BLaER1 treated with 17β-estradiol and CSF1 and Interleukin-3, amounts not matched to agents 10 nM and 100 nM (cell line): Measurements from ENCODE around the gene CLEC1A.

Source experiments
- H3K27ac ChIP-seq, 11 experiments: shearing (Covaris generic); formaldehyde crosslinking; 2 replicates each; pipeline ENCODE4 v1.8.1; 2022
- H3K27me3 ChIP-seq, 11 experiments: shearing (Covaris generic); formaldehyde crosslinking; 2 replicates each; pipeline ENCODE4 v1.8.1; 2022
- H3K36me3 ChIP-seq, 11 experiments: shearing (Covaris generic); formaldehyde crosslinking; 2 replicates each; pipeline ENCODE4 v1.8.1; 2022
- H3K4me1 ChIP-seq, 10 experiments: shearing (Covaris generic); formaldehyde crosslinking; 2 replicates each; pipeline ENCODE4 v1.8.1; 2022
- H3K4me2 ChIP-seq, 11 experiments: shearing (Covaris generic); formaldehyde crosslinking; 2 replicates each; pipeline ENCODE4 v1.8.1; 2022
- H3K4me3 ChIP-seq, 10 experiments: shearing (Covaris generic); formaldehyde crosslinking; 2 replicates each; pipeline ENCODE4 v1.8.1; 2022
- H3K9ac ChIP-seq, 11 experiments: shearing (Covaris generic); formaldehyde crosslinking; 2 replicates each; pipeline ENCODE4 v1.8.1; 2022
- H3K9me3 ChIP-seq, 11 experiments: shearing (Covaris generic); formaldehyde crosslinking; replicated peaks in 1 of 11; 2 replicates each; pipeline ENCODE4 v1.8.1; 2022
- H4K20me1 ChIP-seq, 11 experiments: shearing (Covaris generic); formaldehyde crosslinking; 2 replicates each; pipeline ENCODE4 v1.8.1; 2022
- Cebpa-rat ChIP-seq, 11 experiments: shearing (Covaris generic); IDR thresholded peaks; 2 replicates each; pipeline ENCODE4 v1.8.1; 2022

CLEC1A gene

DNA sequence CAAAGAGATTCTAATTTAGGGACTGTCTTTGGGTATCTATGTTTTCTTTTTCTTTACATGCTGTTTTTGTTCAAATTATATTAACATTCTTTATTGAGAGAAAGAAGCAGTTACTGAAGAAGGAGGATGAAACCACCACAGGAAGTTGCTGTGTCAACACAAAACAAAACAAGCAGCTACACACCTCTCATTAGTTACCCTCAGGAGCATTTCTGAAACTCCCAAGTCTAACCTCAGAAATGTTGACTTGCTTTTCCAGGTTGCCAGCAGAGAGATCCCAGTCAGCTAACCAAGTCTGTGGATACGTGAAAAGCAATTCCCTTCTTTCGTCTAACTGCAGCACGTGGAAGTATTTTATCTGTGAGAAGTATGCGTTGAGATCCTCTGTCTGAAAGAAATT, 33.5 kb downstream of the CLEC1A start:
- Histone ChIP-seq H3K9me3 (0 out of 22 replicates have a peak, but pooled peaks cover 0 to 7% (median 0%) of the 10 kb centered on the region in 11 experiments), H3K4me3 (no peak overlapping the region), H3K9ac (no peak overlapping the region), H3K4me1 (peaks cover 14 to 58% (median 24%) of the 10 kb centered on the region in 10 experiments), H3K4me2 (peak overlapping the region in 9 of 11 experiments; percentile 2 to 80 (median 40); a peak in 13 of 22 replicates), H4K20me1 (no peaks in the 10 kb centered on the region), H3K27ac (no peak overlapping the region), H3K36me3 (no peaks in the 10 kb centered on the region), H3K27me3 (no peaks in the 10 kb centered on the region)
- no peak for TF ChIP-seq Cebpa-rat (IDR thresholded peaks at IDR 0.05)

DNA sequence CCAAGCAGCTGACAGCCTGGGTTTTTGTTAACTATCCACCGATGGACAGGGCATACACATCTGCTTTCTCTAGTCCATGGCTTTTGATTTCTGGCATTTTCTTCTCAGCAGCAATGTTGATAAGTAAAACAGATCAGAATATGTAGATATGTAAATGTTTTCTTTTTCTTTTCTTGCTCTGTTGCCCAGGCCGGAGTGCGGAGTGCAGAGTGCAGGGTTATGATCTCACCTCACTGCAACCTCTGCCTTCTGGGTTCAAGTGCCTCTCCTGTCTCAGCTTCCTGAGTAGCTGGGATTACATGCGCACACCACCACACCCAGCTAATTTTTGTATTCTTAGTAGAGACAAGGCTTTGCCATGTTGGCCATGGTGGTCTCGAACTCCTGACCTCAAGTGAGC, 40.4 kb downstream of the CLEC1A start:
- H3K4me2 ChIP-seq, result peak overlapping the region in 6 of 11 experiments; percentile 8 to 31 (median 20); a peak in 2 of 22 replicates
- H3K27ac ChIP-seq, result no peak overlapping the region
- no peaks in the 10 kb centered on the region for H4K20me1 ChIP-seq
- H3K9ac ChIP-seq, result no peak overlapping the region
- H3K36me3 ChIP-seq, result no peaks in the 10 kb centered on the region
- TF ChIP-seq Cebpa-rat (IDR thresholded peaks at IDR 0.05), result no peak
- no peaks in the 10 kb centered on the region for H3K27me3 ChIP-seq
- H3K9me3 ChIP-seq, result 0 out of 22 replicates have a peak, but pooled peaks cover 0 to under 1% (median 0%) of the 10 kb centered on the region in 11 experiments
- H3K4me1 ChIP-seq, result peaks cover 0 to 9% (median 0%) of the 10 kb centered on the region in 10 experiments; a peak in 5 of 20 replicates
- no peak overlapping the region for H3K4me3 ChIP-seq

DNA sequence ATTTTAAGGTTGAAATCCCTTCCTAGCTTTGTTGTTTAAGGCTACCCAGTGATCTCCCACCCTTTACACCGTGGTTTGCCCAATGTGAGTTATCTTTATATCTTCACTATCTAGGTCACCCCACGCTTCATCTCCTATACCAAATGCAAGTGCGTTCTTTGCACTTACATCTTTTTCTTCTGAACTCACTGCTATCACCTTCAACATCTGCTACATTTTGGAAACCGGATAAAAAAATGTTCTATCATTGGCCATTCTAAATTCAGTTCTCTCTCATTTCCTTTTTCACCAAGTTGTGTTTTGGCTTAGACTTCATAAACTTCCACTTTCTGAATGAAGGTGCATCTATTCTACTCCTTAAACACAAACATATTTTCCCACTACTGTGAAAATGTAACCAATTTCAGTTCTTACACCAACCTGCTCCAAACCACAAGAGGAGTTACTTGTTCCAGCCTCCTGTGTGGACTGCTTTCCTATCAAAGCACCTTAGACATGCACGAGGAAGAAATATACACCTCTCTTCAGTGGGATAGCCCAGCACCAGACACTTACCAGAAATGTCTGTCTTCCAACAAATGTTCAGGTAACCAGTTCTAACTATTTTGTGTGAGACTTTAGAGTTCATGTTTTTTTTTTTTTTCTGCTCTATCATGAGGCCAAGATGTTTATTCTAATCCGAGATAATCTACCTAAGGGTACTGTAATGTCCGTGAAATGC, 46.4 kb downstream of the CLEC1A start:
- H3K4me2 ChIP-seq, result peak overlapping the region in 5 of 11 experiments; percentile 32 to 70 (median 43); a peak in 10 of 22 replicates
- H3K4me1 ChIP-seq, result peaks cover 0 to 48% (median 14%) of the 10 kb centered on the region in 10 experiments; a peak in 14 of 20 replicates
- H3K9me3 ChIP-seq, result peaks cover 3 to 25% (median 17%) of the 10 kb centered on the region in 11 experiments; a peak in 15 of 22 replicates
- H3K27ac ChIP-seq, result peak overlapping the region in 2 of 11 experiments; percentile 15 to 29; a peak in 1 of 22 replicates
- no peak overlapping the region for H3K9ac ChIP-seq
- TF ChIP-seq Cebpa-rat (IDR thresholded peaks at IDR 0.05), result no peak
- no peaks in the 10 kb centered on the region for H4K20me1 ChIP-seq
- H3K36me3 ChIP-seq, result no peaks in the 10 kb centered on the region
- no peaks in the 10 kb centered on the region for H3K27me3 ChIP-seq
- H3K4me3 ChIP-seq, result no peak overlapping the region

DNA sequence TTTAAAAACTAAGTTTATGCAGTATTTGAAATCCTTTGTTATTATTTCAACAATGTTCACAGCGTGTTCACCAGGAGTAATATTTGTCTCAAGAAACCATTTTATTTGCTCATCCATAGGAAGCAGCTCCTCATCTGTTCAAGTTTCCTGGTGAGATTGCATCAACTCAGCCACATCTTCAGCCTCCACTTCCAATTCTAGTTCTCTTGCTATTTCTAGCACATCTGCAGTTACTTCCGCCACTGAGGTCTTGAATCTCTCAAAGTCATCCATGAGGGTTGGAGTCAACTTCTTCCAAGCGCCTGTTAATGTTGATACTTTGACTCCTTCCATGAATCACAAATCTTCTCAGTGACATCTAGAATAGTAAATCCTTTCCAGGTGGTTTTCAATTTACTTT, 50.3 kb downstream of the CLEC1A start:
- Histone ChIP-seq H3K4me1 (peaks cover 0 to 67% (median 14%) of the 10 kb centered on the region in 10 experiments; a peak in 14 of 20 replicates), H3K27me3 (no peaks in the 10 kb centered on the region), H3K36me3 (no peaks in the 10 kb centered on the region), H3K9ac (no peak overlapping the region; a peak in 1 of 22 replicates), H3K4me3 (no peak overlapping the region; a peak in 2 of 20 replicates), H3K27ac (peak overlapping the region in 10 of 11 experiments; percentile 29 to 76 (median 60); a peak in 17 of 22 replicates), H4K20me1 (no peaks in the 10 kb centered on the region), H3K4me2 (peak overlapping the region in 10 of 11 experiments; percentile 8 to 65 (median 48); a peak in 17 of 22 replicates), H3K9me3 (peaks cover 3 to 29% (median 17%) of the 10 kb centered on the region in 11 experiments; a peak in 15 of 22 replicates)
- TF ChIP-seq Cebpa-rat (IDR thresholded peaks at IDR 0.05), result peak in 5 of 11 experiments; percentile 32 to 45 (median 38); a peak in 4 of 22 replicates

DNA sequence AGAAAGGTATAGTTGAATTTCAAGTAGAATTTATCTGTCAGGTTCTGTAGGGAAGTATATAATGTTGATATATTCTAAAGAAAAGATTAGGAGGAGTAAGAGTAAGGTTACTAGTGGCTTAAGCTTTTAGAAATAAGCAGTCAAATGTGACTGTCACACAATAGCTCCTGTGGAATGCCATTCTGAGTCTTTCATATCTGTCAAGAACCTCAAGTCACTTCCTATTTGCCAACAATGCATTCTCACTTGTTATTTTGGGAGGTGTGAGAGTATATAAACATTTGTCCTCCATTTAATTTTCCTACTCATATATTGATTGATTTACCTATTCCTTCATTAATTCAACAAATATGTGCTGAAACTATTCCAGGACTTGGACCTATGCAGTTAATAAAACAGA, 56.6 kb downstream of the CLEC1A start:
- H3K9me3 ChIP-seq, result peaks cover 0 to 2% (median 0%) of the 10 kb centered on the region in 11 experiments; a peak in 2 of 22 replicates
- no peak overlapping the region for H3K4me3 ChIP-seq
- H3K9ac ChIP-seq, result no peak overlapping the region
- no peak overlapping the region for H3K27ac ChIP-seq
- H3K36me3 ChIP-seq, result no peaks in the 10 kb centered on the region
- H3K27me3 ChIP-seq, result no peaks in the 10 kb centered on the region
- TF ChIP-seq Cebpa-rat (IDR thresholded peaks at IDR 0.05), result no peak
- peak overlapping the region in 2 of 11 experiments; percentile 43 to 55; a peak in 3 of 22 replicates for H3K4me2 ChIP-seq
- no peaks in the 10 kb centered on the region for H4K20me1 ChIP-seq
- peaks cover 0 to 40% (median 0%) of the 10 kb centered on the region in 10 experiments; a peak in 5 of 20 replicates for H3K4me1 ChIP-seq

DNA sequence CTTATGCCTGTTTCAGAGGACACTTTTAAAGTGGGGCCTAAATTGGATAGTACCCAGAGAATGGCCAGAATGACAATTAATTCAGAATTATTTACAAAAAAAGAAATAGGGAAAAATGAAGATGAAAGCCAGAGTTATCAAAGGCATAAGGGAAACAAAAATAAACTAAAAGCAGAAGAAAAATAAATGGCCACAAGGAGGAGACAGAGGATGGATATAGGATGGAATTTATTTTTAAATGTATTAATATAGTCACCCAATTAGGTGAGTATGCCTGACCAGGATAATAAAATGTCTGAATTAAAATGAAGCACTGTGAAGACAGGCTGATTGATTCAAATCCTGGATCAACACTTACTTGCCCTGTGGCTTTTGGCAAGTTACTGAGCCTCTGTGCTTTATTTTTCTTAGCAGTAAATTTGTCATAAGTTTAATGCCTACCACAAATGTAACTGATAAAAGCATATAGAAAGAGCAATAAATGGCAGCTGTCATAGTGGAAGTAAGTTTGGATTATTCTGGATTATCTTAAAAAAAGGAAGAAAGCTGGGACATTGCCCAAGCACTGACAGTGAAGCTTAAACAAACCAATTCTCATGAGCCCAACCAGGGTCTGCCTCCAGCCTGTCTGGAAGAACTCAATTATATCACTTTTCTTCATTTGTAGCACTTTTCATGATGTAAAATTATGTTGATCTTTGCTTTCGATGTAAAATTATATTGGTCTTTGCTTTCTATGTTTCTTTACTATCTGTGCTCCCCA, 64.8 kb downstream of the CLEC1A start:
- TF ChIP-seq Cebpa-rat (IDR thresholded peaks at IDR 0.05), result no peak
- peaks cover 0 to 38% (median 0%) of the 10 kb centered on the region in 10 experiments; a peak in 6 of 20 replicates for H3K4me1 ChIP-seq
- H3K9me3 ChIP-seq, result peaks cover 0 to 10% (median 5%) of the 10 kb centered on the region in 11 experiments; a peak in 8 of 22 replicates
- peak overlapping the region in 3 of 11 experiments; percentile 14 to 37 (median 18); a peak in 4 of 22 replicates for H3K27ac ChIP-seq
- H3K4me3 ChIP-seq, result no peak overlapping the region
- no peaks in the 10 kb centered on the region for H3K27me3 ChIP-seq
- H3K4me2 ChIP-seq, result peak overlapping the region in 3 of 11 experiments; percentile 32 to 44 (median 33); a peak in 4 of 22 replicates
- no peaks in the 10 kb centered on the region for H3K36me3 ChIP-seq
- no peak overlapping the region; a peak in 1 of 22 replicates for H3K9ac ChIP-seq
- H4K20me1 ChIP-seq, result no peaks in the 10 kb centered on the region

DNA sequence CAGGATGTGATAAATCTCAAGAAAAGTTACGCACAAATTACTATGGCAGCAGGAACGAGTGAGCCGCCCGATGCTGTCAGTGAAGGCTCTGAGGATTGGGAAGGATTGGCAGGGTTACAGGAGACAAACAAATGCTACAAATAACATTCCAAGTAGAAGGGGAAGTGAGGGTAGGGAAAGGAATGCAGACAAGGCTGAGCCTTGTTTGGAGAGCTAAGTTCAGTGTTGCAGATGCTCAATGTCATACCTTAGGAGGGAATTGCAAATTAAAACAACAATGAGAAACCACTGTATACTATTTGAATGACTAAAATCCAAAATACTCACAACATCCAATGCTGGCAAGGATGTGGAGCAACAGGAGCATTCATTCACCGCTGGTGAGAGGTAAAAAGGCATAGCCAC, 67.0 kb downstream of the CLEC1A start:
- TF ChIP-seq Cebpa-rat (IDR thresholded peaks at IDR 0.05), result no peak
- H3K4me2 ChIP-seq, result peak overlapping the region in 2 of 11 experiments; percentile 11 to 19; a peak in 1 of 22 replicates
- H3K36me3 ChIP-seq, result no peaks in the 10 kb centered on the region
- H3K4me3 ChIP-seq, result no peak overlapping the region
- H3K27me3 ChIP-seq, result no peaks in the 10 kb centered on the region
- peaks cover 0 to 10% (median 5%) of the 10 kb centered on the region in 11 experiments; a peak in 8 of 22 replicates for H3K9me3 ChIP-seq
- H3K9ac ChIP-seq, result no peak overlapping the region
- H4K20me1 ChIP-seq, result no peaks in the 10 kb centered on the region
- peaks cover 0 to 45% (median 0%) of the 10 kb centered on the region in 10 experiments; a peak in 6 of 20 replicates for H3K4me1 ChIP-seq
- H3K27ac ChIP-seq, result no peak overlapping the region

DNA sequence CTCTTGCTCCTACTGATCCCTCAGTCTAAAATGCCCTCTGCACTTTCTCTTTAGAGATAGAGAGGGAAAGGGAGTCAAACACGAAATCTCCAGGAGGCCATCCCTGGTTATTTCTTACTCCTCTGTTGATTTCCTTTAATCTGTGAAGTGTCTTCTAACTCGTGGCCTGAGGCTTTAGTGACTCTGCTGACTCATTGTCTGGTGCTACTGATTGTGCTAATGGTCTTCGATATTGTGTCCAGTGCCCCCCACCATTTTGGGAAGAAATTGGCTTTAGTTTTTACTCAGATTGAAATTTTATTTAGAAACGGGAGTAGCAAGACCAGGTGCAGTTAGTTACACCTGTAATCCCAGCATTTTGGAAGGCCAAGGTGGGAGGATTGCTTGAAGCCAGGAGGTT, 67.5 kb downstream of the CLEC1A start:
- Histone ChIP-seq H4K20me1 (no peaks in the 10 kb centered on the region), H3K9me3 (peaks cover 0 to 10% (median 5%) of the 10 kb centered on the region in 11 experiments; a peak in 8 of 22 replicates), H3K36me3 (no peaks in the 10 kb centered on the region), H3K4me1 (peaks cover 0 to 45% (median 0%) of the 10 kb centered on the region in 10 experiments; a peak in 6 of 20 replicates), H3K9ac (no peak overlapping the region), H3K4me2 (peak overlapping the region in 3 of 11 experiments; percentile 11 to 41 (median 19); a peak in 3 of 22 replicates), H3K4me3 (no peak overlapping the region), H3K27me3 (no peaks in the 10 kb centered on the region), H3K27ac (no peak overlapping the region)
- no peak for TF ChIP-seq Cebpa-rat (IDR thresholded peaks at IDR 0.05)
